Panc1 (cell line): ENCODE measurements around the gene FGF2.

Source experiments
- CTCF ChIP-seq: fragments of 450-650 bp; IDR thresholded peaks from 2 replicates; pipeline ENCODE4 v1.5.1; 2017; ENCODE audit warnings: mild to moderate bottlenecking
- POLR2AphosphoS5 ChIP-seq: IDR thresholded peaks from 2 replicates; pipeline ENCODE4 v1.6.1; 2012; ENCODE audit warnings: mild to moderate bottlenecking, low read depth, low read length, moderate library complexity

GRCh38 chr4:122908223-122908622 lies 81.6 kb downstream of the FGF2 start:
- TF ChIP-seq POLR2AphosphoS5 (no peak), CTCF (no peak)
